Measurements from ENCODE around the gene APPL2.
"Not testable (repeated sequence)": the region's sequence is repeated elsewhere in the genome, so short reads cannot be mapped to it uniquely, and the experiment has no call there.

APPL2 gene

GRCh38 chr12:105183976-105184375 lies 52.0 kb downstream of the APPL2 start:
- not testable (repeated sequence) for DNase-seq

- DNase-seq, result not testable (repeated sequence)
Measured at GRCh38 chr12:105183406-105183805, 52.6 kb downstream of the APPL2 start.

- DNase-seq, result not testable (repeated sequence)
Measured at GRCh38 chr12:105179114-105179513, 56.9 kb downstream of the APPL2 start.

- no peak for DNase-seq
Measured at GRCh38 chr12:105177208-105177607, 58.8 kb downstream of the APPL2 start.

- DNase-seq, result no peak
Measured at GRCh38 chr12:105175397-105175990, 60.5 kb downstream of the APPL2 start.

- no peak for DNase-seq
Measured at GRCh38 chr12:105171691-105172436, 64.1 kb downstream of the APPL2 start.

GRCh38 chr12:105170139-105170538 lies 65.8 kb downstream of the APPL2 start:
- DNase-seq, result no peak

- no peak for DNase-seq
Measured at GRCh38 chr12:105168006-105168405, 68.0 kb downstream of the APPL2 start.

- DNase-seq, result no peak
Measured at GRCh38 chr12:105167346-105167745, 68.6 kb downstream of the APPL2 start.

GRCh38 chr12:105166736-105167135 lies 69.2 kb downstream of the APPL2 start:
- DNase-seq, result no peak

- DNase-seq, result no peak
Measured at GRCh38 chr12:105164068-105164467, 71.9 kb downstream of the APPL2 start.

GRCh38 chr12:105162174-105162573 lies 73.8 kb downstream of the APPL2 start:
- no peak for DNase-seq

GRCh38 chr12:105158876-105159275 lies 77.1 kb downstream of the APPL2 start:
- DNase-seq, result no peak

- DNase-seq, result no peak
Measured at GRCh38 chr12:105157606-105158005, 78.4 kb downstream of the APPL2 start.

- DNase-seq, result no peak
Measured at GRCh38 chr12:105156260-105156659, 79.7 kb downstream of the APPL2 start.

- no peak for DNase-seq
Measured at GRCh38 chr12:105142259-105142658, 93.7 kb downstream of the APPL2 start.

- no peak for DNase-seq
Measured at GRCh38 chr12:105141320-105141922, 94.6 kb downstream of the APPL2 start.

GRCh38 chr12:105138248-105138647 lies 97.7 kb downstream of the APPL2 start:
- DNase-seq, result no peak
